GM12801 (cell line): ENCODE data around the gene AKNA.

Experiments used
- CTCF ChIP-seq: IDR thresholded peaks from one replicate; pipeline ENCODE4 v1.5.1; 2011; ENCODE audit warnings: control low read depth; ENCODE audit not compliant: insufficient read length; ENCODE audit errors: extremely low read depth

The AKNA gene

GRCh38 chr9:114372921-114373448 is 14.8 kb downstream of the AKNA start:
- no peak for TF ChIP-seq CTCF

GRCh38 chr9:114371973-114372917 is 15.5 kb downstream of the AKNA start:
- TF ChIP-seq CTCF, result no peak

GRCh38 chr9:114371343-114371944 is 16.3 kb downstream of the AKNA start:
- TF ChIP-seq CTCF, result no peak

- no peak for TF ChIP-seq CTCF
Observed at GRCh38 chr9:114370968-114371320, 16.8 kb downstream of the AKNA start.

GRCh38 chr9:114370251-114370967 is 17.4 kb downstream of the AKNA start:
- no peak for TF ChIP-seq CTCF

GRCh38 chr9:114369216-114370130 is 18.3 kb downstream of the AKNA start:
- TF ChIP-seq CTCF, result no peak
